Measurements from ENCODE around the gene THAP12.

The THAP12 gene

DNA sequence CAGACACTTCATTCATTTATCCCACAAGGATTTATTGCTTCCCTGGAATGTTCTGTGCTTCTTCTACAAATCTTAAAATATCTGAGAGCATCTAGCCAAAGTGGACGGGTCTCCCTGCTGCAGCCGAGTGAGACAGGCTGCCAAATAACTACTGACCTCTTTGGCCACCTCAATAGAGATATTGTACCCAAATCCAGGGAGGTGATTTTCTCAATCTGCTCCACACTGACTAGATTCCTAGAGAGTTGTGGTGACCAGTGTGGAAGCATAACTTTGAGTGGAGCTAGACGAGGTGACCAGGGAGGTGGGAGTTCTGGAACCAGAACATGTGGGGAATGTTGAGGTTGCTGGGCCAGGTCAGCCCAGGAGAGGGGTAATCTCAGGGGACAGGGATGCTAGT lies 77.5 kb downstream of the THAP12 start:
- FAIRE-seq (no peak), DNase-seq (ENCODE audit: low spot score) (no peak)

DNA sequence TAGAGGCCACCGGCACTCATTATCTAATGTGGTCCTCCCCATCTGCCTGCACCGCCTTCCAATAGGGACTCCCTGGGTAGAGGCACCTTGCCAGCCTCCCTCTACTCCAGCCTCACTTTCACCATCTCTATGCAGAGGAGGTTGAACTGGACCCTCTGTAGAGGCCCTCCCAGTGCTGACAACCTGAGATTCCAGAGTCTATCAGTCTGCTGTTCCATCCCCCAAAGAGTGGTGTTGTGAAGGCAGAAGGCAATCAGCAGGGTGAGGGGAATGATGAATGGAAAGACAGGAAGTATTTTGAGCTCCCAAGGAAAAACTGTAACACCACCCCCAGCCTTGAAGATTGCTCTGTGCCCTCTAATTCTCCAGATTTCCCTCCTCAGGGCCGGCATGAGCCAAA lies 77.9 kb downstream of the THAP12 start:
- FAIRE-seq: no peak
- no peak for DNase-seq (ENCODE audit: low spot score)

All from RCC 7860 (cell line).